ENCODE data around the gene EGR2.

- no peak for TF ChIP-seq POLR2A (IDR thresholded peaks at IDR 0.05)
- no peak for TF ChIP-seq CTCF (IDR thresholded peaks at IDR 0.05)
Measured at GRCh38 chr10:62856021-62856420, 39.9 kb upstream of the EGR2 start.

Data from adrenal gland (tissue), 5 donors.